WTC11 (cell line): ENCODE measurements around the gene PPP6R1.

ENCODE experiments used
- ATF3 ChIP-seq: sonication (generic); formaldehyde crosslinking; conservative IDR thresholded peaks from 2 replicates; pipeline ENCODE4 v1.8.1; 2022; ENCODE audit warnings: mild to moderate bottlenecking, missing genetic modification reagents
- KAT7 ChIP-seq: sonication (generic); formaldehyde crosslinking; IDR thresholded peaks from 2 replicates; pipeline ENCODE4 v1.8.1; 2023; ENCODE audit warnings: missing genetic modification reagents, mild to moderate bottlenecking, borderline replicate concordance
- ZBTB43 ChIP-seq: sonication (generic); formaldehyde crosslinking; IDR thresholded peaks from 2 replicates; pipeline ENCODE4 v1.8.1; 2023; ENCODE audit warnings: mild to moderate bottlenecking, missing genetic modification reagents
- ZSCAN18 ChIP-seq: fragments of 250-450 bp; sonication (Bioruptor Pico); IDR thresholded peaks from 2 replicates; pipeline ENCODE4 v2.1.2; 2022; ENCODE audit warnings: mild to moderate bottlenecking, moderate library complexity

- TF ChIP-seq ATF3 (CRISPR knock-in tag), result no peak
- TF ChIP-seq ZBTB43, result no peak
- TF ChIP-seq KAT7 (CRISPR knock-in tag), result no peak
- no peak for TF ChIP-seq ZSCAN18
These were observed 4.2 kb downstream of the PPP6R1 start for GRCh38 chr19:55254625-55254977.
